Head of caudate nucleus (tissue), 42 donors: ENCODE data around the gene LILRA1.
A peak's percentile ranks its signal among the peaks of the same experiment; 100 is the strongest.
"Not testable (repeated sequence)": the region's sequence is repeated elsewhere in the genome, so short reads cannot be mapped to it uniquely, and the experiment has no call there.

Source experiments
- DNase-seq, 42 donors: peaks; one replicate each; pipeline versions ENCODE4 v3.0.0 to v3.0.0-alpha.2; 2020 to 2021; ENCODE audit warnings: mixed read lengths in 7 of 42
- intact Hi-C: fragments of 100-400 bp; cut with DNase I; formaldehyde crosslinking; loops from one replicate; pipeline ENCODE4 v1.15.0; 2022

LILRA1 gene

DNA sequence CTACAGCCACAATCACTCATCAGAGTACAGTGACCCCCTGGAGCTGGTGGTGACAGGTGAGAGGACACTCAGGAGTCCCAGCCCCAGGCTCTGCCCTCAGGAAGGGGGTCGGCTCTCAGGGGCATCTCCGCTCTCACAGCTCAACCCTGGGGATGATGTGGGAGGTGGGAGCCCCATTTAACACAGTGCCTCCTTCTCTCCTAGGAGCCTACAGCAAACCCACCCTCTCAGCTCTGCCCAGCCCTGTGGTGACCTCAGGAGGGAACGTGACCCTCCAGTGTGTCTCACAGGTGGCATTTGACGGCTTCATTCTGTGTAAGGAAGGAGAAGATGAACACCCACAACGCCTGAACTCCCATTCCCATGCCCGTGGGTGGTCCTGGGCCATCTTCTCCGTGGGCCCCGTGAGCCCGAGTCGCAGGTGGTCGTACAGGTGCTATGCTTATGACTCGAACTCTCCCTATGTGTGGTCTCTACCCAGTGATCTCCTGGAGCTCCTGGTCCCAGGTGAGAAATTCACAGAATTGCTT lies 18.8 kb upstream of the LILRA1 start:
- intact Hi-C loops: no loop called here

GRCh38 chr19:54575205-54575604 lies 18.2 kb upstream of the LILRA1 start:
- intact Hi-C loops, DNase-seq: not testable (repeated sequence)

More for the DNA sequence above, 18.8 kb upstream of the LILRA1 start:
- DNase-seq: no peak

- intact Hi-C loops: loop anchor here (2.0 kb wide), 1 partner anchor 280 kb away; no protein-coding TSS in a partner anchor
- no peak for DNase-seq
Measured at GRCh38 chr19:54576411-54576976, 16.9 kb upstream of the LILRA1 start.

DNA sequence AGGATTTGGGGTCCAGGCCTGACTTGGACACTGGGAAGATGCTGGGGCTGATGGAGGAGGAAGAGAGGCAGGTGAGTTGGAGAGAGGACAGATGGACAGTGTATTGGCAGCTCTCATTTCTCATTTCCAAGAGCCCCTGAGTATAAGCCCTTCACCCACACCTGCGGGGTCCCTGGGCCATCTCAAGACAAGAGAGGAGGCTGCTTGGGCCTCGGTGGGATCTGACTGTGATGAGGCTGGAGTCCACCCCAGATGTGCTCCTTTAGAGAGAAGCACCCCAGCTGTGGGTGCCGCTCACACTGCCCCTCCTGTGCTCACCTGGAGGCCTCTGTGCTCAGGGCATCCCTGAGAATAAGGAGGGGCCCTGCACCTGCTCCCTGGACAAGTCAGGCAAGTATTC lies 16.1 kb upstream of the LILRA1 start:
- DNase-seq: no peak
- intact Hi-C loops: loop anchor here (2.0 kb wide), 1 partner anchor 281 kb away; no protein-coding TSS in a partner anchor

GRCh38 chr19:54578268-54578667 lies 15.2 kb upstream of the LILRA1 start:
- DNase-seq, intact Hi-C loops: not testable (repeated sequence)

GRCh38 chr19:54586397-54586796 lies 7.0 kb upstream of the LILRA1 start:
- intact Hi-C loops: no loop called here

DNA sequence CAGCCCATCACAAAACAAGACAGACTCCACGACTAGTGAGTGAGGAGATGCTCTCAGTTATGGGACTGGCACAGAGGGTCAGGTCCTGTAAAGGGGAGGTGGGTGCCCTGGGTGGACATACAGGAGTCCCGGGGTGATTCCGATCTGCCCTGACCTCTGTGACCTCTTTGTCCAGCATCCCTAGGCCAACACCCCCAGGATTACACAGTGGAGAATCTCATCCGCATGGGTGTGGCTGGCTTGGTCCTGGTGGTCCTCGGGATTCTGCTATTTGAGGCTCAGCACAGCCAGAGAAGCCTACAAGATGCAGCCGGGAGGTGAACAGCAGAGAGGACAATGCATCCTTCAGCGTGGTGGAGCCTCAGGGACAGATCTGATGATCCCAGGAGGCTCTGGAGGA lies 6.4 kb upstream of the LILRA1 start:
- intact Hi-C loops: no loop called here
- no peak for DNase-seq

More at GRCh38 chr19:54586397-54586796, 7.0 kb upstream of the LILRA1 start:
- DNase-seq: no peak

DNA sequence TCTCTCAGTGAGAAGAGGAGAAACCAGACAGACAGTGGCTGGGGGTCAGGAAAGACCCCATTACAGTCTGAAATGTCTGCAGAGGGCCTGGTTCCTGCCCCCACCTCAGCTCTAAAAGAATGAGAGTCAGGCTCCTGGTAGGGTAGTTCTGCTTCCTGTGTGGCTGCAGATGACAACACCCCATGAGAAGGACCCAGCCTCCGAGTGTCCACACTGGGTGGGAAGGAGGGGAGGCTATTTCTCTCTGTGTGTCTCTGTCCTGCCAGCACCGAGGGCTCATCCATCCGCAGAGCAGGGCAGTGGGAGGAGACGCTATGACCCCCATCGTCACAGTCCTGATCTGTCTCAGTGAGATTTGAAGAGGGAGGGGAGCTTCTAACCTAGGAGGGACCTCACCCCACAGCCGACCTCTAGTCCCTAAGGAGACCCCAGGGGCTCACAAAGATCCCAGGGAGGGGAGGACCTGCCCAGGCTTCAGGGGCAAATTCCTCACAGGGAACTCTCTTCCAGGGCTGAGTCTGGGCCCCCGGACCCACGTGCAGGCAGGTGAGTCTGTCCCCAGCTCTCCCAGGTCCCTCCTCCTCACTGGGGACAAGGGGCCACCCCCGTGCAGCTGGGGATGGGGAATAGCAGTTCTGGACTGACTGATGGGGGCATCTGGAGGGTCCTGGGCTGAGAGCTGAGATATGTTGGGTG lies 647 bp downstream of the LILRA1 start:
- intact Hi-C loops: not testable (repeated sequence)
- peak in 2 of 42 donors; percentile 17 to 19 for DNase-seq

GRCh38 chr19:54594737-54595136 lies 1.3 kb downstream of the LILRA1 start:
- no peak for DNase-seq
- intact Hi-C loops: no loop called here

DNA sequence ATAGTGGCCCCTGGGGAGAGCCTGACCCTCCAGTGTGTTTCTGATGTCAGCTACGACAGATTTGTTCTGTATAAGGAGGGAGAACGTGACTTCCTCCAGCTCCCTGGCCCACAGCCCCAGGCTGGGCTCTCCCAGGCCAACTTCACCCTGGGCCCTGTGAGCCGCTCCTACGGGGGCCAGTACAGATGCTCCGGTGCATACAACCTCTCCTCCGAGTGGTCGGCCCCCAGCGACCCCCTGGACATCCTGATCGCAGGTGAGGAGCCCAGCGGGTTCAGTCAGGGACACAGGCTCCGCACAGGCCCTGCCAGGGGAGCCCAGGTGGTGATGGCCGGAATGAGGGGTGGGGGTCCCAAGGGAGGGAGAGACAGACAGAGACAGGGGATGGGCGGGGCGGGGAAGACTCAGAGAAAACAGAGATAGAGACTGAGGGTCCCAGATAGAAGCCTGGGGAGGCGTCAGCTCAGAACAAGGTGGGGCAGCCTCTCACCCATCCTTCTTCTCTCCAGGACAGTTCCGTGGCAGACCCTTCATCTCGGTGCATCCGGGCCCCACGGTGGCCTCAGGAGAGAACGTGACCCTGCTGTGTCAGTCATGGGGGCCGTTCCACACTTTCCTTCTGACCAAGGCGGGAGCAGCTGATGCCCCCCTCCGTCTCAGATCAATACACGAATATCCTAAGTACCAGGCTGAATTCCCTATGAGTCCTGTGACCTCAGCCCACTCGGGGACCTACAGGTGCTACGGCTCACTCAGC lies 2.4 kb downstream of the LILRA1 start:
- intact Hi-C loops, DNase-seq: not testable (repeated sequence)

DNA sequence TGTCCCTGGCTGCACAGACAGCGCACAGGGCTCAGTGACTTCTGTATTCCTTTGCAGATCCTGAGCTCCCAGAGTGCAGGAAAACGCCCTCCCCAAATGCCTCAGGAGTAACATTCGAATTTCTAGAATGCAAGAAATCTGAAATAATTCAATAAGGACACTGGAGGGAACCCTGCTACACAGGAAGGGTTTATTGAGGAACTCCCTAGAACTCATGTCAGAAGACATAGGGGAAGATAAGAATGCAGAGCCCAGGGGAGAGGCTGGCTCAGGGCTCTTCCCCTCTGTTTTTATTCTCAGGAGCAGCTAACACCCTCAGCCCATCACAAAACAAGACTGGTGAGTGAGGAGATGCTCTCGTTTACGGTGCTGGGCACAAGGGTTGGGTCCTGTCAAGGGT lies 6.8 kb downstream of the LILRA1 start:
- DNase-seq: no peak
- intact Hi-C loops: no loop called here

- no peak for DNase-seq
- intact Hi-C loops: no loop called here
Measured at GRCh38 chr19:54606230-54606629, 12.8 kb downstream of the LILRA1 start.

DNA sequence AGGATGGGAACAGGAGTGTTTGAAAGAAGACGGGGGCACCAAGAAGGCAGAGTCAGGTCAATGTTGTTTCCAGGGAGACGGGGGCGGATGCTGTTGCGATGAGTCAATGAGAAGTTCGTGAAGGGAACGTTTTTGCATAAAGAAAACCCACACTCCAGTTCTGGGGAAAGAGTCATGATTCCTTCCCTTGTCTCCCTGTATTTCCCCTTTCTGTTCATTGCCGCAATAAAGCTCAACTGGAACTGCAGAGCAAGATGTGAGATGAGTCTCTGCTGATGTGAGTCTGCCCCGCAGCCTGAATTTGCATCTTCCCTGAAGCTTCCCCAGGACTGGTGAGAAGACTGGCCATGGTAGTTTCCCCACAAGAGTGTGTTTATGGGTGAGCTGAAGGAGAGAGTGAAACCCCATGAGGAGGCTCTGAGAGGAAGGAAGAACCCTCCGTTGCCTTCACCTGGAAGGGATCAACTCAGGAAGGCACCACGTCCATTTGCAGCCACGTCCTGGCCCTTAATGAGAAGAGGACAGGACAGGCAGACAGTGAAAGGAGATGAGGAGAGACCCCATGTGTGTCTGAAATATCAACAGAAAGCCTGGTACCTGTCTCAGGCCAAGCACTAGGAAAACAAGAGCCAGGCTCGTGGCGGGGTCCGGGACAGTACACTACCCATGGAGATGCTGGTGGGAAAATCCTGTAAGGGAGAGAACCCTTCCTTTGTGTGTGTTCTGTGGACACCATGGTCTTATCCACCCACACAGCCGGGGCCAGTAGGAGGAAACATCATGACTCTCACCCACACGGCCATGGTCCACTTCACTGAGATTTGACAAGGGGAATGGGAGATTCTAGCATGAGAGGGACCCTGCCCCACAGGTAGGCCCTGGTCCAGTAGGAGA lies 13.7 kb downstream of the LILRA1 start:
- DNase-seq: peak in 40 of 42 donors; percentile 26 to 94 (median 75)
- intact Hi-C loops: no loop called here

- intact Hi-C loops: no loop called here
- no peak for DNase-seq
Measured at GRCh38 chr19:54607785-54608150, 14.3 kb downstream of the LILRA1 start.

DNA sequence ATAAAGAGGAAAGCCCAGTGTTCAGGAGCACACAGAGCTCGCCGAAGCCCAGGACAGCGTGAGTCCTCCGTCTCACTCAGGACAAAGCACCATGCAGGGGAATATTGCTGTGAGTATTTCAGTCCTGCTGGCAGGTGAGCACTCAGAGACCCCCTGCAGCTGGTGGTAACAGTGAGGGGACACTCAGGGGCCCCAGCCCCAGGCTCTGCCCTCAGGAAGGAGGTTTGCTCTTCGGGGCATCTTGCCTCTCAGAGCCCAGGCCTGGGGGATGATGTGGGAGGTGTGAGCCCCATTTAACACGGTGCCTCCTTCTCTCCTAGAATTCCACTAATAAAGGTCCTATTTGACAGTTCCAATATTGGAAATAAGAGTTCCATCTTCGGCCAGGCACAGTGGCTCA lies 14.8 kb downstream of the LILRA1 start:
- DNase-seq: no peak
- intact Hi-C loops: no loop called here

DNA sequence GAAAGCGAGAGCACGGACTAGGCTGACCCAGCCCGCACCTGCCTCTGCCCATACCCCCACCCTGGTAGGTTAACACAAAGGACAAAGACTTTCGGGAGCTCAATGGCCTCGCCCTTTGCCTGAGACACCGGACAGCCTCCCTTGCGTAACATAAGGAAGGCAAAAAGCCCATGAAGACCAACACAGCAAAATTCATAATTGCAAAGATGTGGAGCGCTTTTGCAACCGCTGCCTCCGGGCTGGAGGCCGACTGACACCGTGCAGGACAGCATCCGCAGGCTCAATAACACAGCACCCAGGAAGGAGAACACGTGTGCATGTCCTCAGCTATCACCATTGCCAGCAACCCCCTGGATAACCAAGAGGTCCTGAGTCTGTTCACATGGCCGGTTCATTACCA lies 15.4 kb downstream of the LILRA1 start:
- intact Hi-C loops: no loop called here
- DNase-seq: peak in 1 of 42 donors; percentile 9

DNA sequence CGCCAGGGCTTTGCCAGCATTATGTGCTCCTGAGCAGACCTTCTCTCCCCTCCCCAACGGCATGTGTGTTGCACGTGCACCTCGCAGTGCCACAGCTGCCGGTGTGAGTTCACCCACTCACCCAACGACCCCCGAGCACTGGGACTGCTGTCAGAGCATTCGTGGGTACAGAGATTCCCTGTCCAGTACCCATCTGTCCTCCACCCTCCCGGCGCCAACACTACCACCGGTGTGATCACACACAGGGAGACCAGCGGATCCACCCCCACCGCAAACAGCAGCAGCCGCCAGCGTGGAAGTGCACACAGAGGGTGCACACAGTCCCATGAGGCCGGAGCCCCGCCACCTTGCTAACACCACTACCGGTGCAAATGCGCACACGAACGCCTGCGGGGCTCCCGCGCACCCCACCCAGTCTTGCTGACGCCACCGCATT lies 15.9 kb downstream of the LILRA1 start:
- intact Hi-C loops: no loop called here
- DNase-seq: peak in 1 of 42 donors; percentile 27

GRCh38 chr19:54612428-54612827 lies 19.0 kb downstream of the LILRA1 start:
- intact Hi-C loops: no loop called here
- DNase-seq: no peak

- intact Hi-C loops: no loop called here
- DNase-seq: no peak
Measured at GRCh38 chr19:54614726-54615125, 21.3 kb downstream of the LILRA1 start.
